ENCODE data around the gene PKP3. TPM values are rescaled to one million over a fixed set of nuclear protein-coding genes. Genes with fewer than 3 reads are reported as not detected.
"Not testable (repeated sequence)": the region's sequence is repeated elsewhere in the genome, so short reads cannot be mapped to it uniquely, and the experiment has no call there.

PKP3 gene
- total RNA-seq: under 1 TPM; 0.30 to 0.45 TPM

- Mint-ChIP-seq H3K27me3 (no peaks in the 10 kb centered on the region), H3K36me3 (no peaks in the 10 kb centered on the region), H3K27ac (no peak within 1 kb of the TSS), H3K4me3 (no peak within 1 kb of the TSS), H3K9me3 (no peaks in the 10 kb centered on the region), H3K4me1 (no peaks in the 10 kb centered on the region)
- POLR2A ChIA-PET: no interaction called here
- ATAC-seq (ENCODE audit: low read depth): no peak
- no peak for DNase-seq
Observed at GRCh38 chr11:394034-394857, at the start of gene PKP3. PKP3 (plus strand) TSS chr11:394209; CDS start chr11:394293, 84 bp downstream.

- no peak for DNase-seq
- Mint-ChIP-seq H3K36me3 (peaks cover 2% of the 10 kb centered on the region), H3K27me3 (peaks cover 3% of the 10 kb centered on the region), H3K9me3 (no peaks in the 10 kb centered on the region), H3K27ac (no peak overlapping the region), H3K4me1 (peaks cover 10% of the 10 kb centered on the region), H3K4me3 (no peak overlapping the region)
- ATAC-seq (ENCODE audit: low read depth): no peak
- POLR2A ChIA-PET: interaction anchor here (0.9 to 1.2 kb wide), 2 partner anchors 25 to 52 kb away, joined by 3 read pairs; no protein-coding TSS in a partner anchor
Observed at GRCh38 chr11:344836-345578, 49.0 kb upstream of the PKP3 start.

DNA sequence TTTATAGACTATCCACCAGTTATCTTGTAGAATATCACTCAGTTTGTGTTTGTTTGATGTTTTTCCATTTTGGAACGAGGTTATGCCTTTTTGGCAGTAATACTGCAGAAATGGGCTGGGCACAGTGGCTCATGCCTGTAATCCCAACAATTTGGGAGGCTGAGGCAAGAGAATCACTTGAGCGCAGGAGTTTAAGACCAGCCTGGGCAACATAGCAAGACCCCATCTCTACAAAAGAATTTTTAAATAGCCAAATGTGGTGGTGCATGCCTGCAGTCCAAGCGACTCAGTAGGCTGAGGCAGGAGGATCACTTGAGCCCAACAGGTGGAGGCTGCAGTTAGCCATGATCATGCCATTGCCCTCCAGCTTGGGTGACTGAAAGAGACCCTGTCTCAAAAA is 47.5 kb upstream of the PKP3 start:
- no peak overlapping the region for H3K27ac Mint-ChIP-seq
- no peak for ATAC-seq (ENCODE audit: low read depth)
- no peaks in the 10 kb centered on the region for H3K9me3 Mint-ChIP-seq
- no peaks in the 10 kb centered on the region for H3K27me3 Mint-ChIP-seq
- H3K4me1 Mint-ChIP-seq: peaks cover 20% of the 10 kb centered on the region
- H3K36me3 Mint-ChIP-seq: peaks cover 2% of the 10 kb centered on the region
- DNase-seq: peak; percentile 7
- POLR2A ChIA-PET: interaction anchor here (0.7 to 1.3 kb wide), 2 partner anchors 9 to 21 kb away, joined by 3 to 4 read pairs; no protein-coding TSS in a partner anchor
- H3K4me3 Mint-ChIP-seq: no peak overlapping the region

- not testable (repeated sequence) for H3K9me3 Mint-ChIP-seq; H3K36me3 Mint-ChIP-seq; ATAC-seq (ENCODE audit: low read depth); H3K27ac Mint-ChIP-seq; H3K4me3 Mint-ChIP-seq; DNase-seq; H3K27me3 Mint-ChIP-seq
- H3K4me1 Mint-ChIP-seq: peaks cover 32% of the 10 kb centered on the region
- POLR2A ChIA-PET: interaction anchor here (0.8 to 1.4 kb wide), 2 partner anchors 9 to 22 kb away, joined by 5 read pairs; no protein-coding TSS in a partner anchor
Observed at GRCh38 chr11:349270-349954, 44.6 kb upstream of the PKP3 start.

DNA sequence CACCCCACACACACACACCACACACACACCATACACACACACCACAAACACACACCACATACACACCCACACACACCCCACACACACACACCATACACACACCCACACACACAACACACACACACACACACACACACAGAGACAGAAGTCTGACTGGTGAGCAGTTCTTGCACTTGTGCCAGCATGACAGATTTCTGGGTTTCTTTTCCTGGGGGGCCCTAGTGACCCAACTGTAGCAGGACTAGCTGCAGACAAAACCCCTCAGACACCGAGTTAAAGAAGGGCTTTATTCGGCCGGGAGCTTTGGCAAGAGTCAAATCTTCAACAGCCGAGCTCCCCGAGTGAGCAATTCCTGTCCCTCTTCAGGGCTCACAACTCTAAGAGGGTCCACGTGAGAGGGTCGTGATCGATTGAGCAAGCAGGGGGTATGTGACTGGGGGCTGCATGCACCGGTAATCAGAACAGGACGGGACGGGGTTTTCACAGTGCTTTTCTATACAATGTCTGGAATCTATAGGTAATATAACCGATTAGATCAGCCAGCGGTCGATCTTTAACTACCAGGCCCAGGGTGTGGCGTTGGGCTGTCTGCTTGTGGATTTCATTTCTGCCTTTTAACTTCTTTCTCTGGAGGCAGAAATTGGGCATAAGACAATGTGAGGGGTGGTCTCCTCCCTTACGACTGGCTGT is 43.8 kb upstream of the PKP3 start:
- H3K9me3 Mint-ChIP-seq; H3K36me3 Mint-ChIP-seq; H3K27me3 Mint-ChIP-seq; DNase-seq; ATAC-seq (ENCODE audit: low read depth): not testable (repeated sequence)
- Mint-ChIP-seq H3K4me1 (peaks cover 37% of the 10 kb centered on the region), H3K27ac (peak overlapping the region; percentile 88), H3K4me3 (peak overlapping the region; percentile 75)
- POLR2A ChIA-PET: interaction anchor here (1.4 kb wide), 1 partner anchor 10 kb away, joined by 5 read pairs; no protein-coding TSS in a partner anchor

DNA sequence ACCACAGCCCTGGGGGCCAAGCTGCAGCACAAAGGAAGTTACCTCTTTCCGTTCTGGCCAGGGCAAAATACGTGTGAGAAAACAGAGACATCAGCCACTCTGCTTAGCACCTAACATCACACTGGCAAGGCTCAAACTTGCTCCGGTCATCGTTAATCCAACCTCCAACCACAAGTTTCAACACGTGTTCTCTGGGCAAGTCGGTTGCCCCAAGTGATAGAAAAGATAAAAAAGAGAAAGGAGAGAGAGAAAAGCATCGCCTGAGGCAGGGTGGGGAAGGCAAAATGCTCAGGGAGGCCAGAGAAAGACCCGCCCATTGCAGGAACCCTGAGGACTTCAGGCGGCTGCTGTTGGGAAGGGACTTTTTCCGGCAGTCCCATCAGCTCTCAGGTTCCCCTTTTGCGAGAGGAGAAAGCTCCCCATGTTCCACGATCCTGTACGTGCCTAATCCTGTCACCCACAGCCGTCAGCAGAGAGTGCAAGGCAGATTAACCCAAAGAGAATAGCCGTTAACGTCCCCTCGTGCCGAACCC is 43.2 kb upstream of the PKP3 start:
- peak overlapping the region; percentile 75 for H3K4me3 Mint-ChIP-seq

DNA sequence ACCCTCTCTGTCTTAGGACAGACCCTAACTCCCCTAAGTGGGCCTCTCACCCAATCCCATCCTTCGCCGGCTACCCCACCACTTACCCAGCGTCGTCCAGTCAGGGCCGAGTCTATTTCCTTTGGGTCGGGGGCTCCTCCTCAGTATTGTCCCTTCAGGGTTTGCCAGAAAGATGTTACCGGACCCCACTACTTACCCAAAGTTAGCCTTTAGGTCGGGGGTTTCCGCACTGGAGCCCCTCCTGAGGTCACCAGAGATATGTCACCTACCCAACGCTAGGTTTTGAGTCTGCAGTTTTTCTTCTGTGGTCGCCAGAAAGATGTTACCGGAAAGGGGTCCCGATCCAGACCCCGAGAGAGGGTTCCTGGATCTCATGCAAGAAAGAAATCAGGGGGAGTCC is 42.6 kb upstream of the PKP3 start:
- Mint-ChIP-seq H3K36me3 (no peaks in the 10 kb centered on the region), H3K4me1 (peaks cover 38% of the 10 kb centered on the region), H3K27me3 (no peaks in the 10 kb centered on the region), H3K9me3 (no peaks in the 10 kb centered on the region), H3K4me3 (peak overlapping the region; percentile 75), H3K27ac (no peak overlapping the region)
- ATAC-seq (ENCODE audit: low read depth) (no peak), DNase-seq (no peak)
- POLR2A ChIA-PET: no interaction called here

More for the DNA sequence above, 43.2 kb upstream of the PKP3 start:
- no peaks in the 10 kb centered on the region for H3K36me3 Mint-ChIP-seq
- ATAC-seq (ENCODE audit: low read depth) (peak; percentile 19), DNase-seq (no peak)
- H3K27me3 Mint-ChIP-seq: no peaks in the 10 kb centered on the region
- POLR2A ChIA-PET: interaction anchor here (1.4 kb wide), 1 partner anchor 10 kb away, joined by 5 read pairs; no protein-coding TSS in a partner anchor
- H3K4me1 Mint-ChIP-seq: peaks cover 38% of the 10 kb centered on the region
- H3K27ac Mint-ChIP-seq: peak overlapping the region; percentile 88
- H3K9me3 Mint-ChIP-seq: no peaks in the 10 kb centered on the region

DNA sequence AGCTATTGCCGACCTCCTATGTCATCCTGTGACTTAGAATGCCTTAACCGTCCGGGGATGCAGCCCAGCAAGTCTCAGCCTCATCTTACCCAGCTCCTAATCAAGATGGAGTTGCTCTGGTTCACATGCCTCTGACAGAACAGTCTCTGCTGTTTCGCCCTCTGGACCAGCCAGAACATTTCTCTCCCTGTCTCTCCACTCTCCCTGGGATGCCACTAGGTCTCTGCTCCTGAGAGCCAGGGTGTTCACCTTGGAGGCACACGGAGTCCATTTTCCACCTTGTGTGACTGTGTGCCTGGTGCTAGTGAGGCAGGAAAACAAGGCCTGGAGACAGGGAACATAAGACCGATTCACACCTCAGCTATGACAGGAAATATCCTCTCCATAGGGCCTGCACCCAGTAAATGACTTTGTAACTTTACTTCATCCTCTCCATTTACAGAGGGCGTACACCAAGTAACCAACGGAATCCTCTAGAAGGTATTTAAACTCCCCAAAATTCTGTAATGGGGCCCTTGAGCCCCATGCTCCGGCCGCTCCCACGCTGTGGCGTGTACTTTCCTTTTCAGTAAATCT is 41.5 kb upstream of the PKP3 start:
- Mint-ChIP-seq H3K9me3 (no peaks in the 10 kb centered on the region), H3K4me1 (peaks cover 38% of the 10 kb centered on the region), H3K36me3 (no peaks in the 10 kb centered on the region), H3K27ac (no peak overlapping the region), H3K4me3 (no peak overlapping the region), H3K27me3 (no peaks in the 10 kb centered on the region)
- no peak for ATAC-seq (ENCODE audit: low read depth)
- POLR2A ChIA-PET: interaction anchor here (0.7 kb wide), 1 partner anchor 65 kb away, joined by 3 read pairs; no protein-coding TSS in a partner anchor
- DNase-seq: no peak

GRCh38 chr11:353179-353873 is 40.7 kb upstream of the PKP3 start:
- no peak for ATAC-seq (ENCODE audit: low read depth)
- POLR2A ChIA-PET: interaction anchor here (1.1 kb wide), 1 partner anchor 27 kb away, joined by 4 read pairs; no protein-coding TSS in a partner anchor
- H3K9me3 Mint-ChIP-seq: no peaks in the 10 kb centered on the region
- H3K4me3 Mint-ChIP-seq: peak overlapping the region; percentile 43
- H3K4me1 Mint-ChIP-seq: peaks cover 38% of the 10 kb centered on the region
- no peak overlapping the region for H3K27ac Mint-ChIP-seq
- DNase-seq: peak; percentile 27
- H3K27me3 Mint-ChIP-seq: no peaks in the 10 kb centered on the region
- H3K36me3 Mint-ChIP-seq: no peaks in the 10 kb centered on the region

GRCh38 chr11:355581-356458 is 38.2 kb upstream of the PKP3 start:
- DNase-seq (peak; percentile 94), ATAC-seq (ENCODE audit: low read depth) (peak; percentile 74)
- H3K4me3 Mint-ChIP-seq: peak overlapping the region; percentile 89
- no peaks in the 10 kb centered on the region for H3K36me3 Mint-ChIP-seq
- peaks cover 5% of the 10 kb centered on the region for H3K27me3 Mint-ChIP-seq
- H3K9me3 Mint-ChIP-seq: peaks cover 3% of the 10 kb centered on the region
- peaks cover 39% of the 10 kb centered on the region for H3K4me1 Mint-ChIP-seq
- POLR2A ChIA-PET: interaction anchor here (0.7 to 2.6 kb wide), 23 partner anchors 10 to 151 kb away, joined by 3 to 200 read pairs (median 17); partner anchors contain the start of genes BET1L, IFITM1, IFITM2 and IFITM3
- peak overlapping the region; percentile 92 for H3K27ac Mint-ChIP-seq

GRCh38 chr11:356610-357009 is 37.4 kb upstream of the PKP3 start:
- ATAC-seq (ENCODE audit: low read depth): no peak
- H3K9me3 Mint-ChIP-seq: peaks cover 3% of the 10 kb centered on the region
- POLR2A ChIA-PET: interaction anchor here (1.9 to 2.6 kb wide), 12 partner anchors 23 to 89 kb away, joined by 5 to 200 read pairs (median 28); partner anchors contain the start of genes IFITM1, IFITM2, IFITM3 and IFITM5
- H3K4me1 Mint-ChIP-seq: peaks cover 35% of the 10 kb centered on the region
- no peak for DNase-seq
- H3K27me3 Mint-ChIP-seq: peaks cover 5% of the 10 kb centered on the region
- H3K27ac Mint-ChIP-seq: no peak overlapping the region
- no peak overlapping the region for H3K4me3 Mint-ChIP-seq
- H3K36me3 Mint-ChIP-seq: no peaks in the 10 kb centered on the region

Data from activated naive CD8-positive, alpha-beta T cell treated with anti-CD3 and anti-CD28 coated beads, Interleukin-2, amount 10 ng/mL, durations not matched to agents 7 days and 5 days (primary cell).